ENCODE results near the gene TCF4. TPM values are rescaled to one million over a fixed set of nuclear protein-coding genes. Genes with fewer than 3 reads are reported as not detected.

Gene TCF4
- total RNA-seq, 1 experiment from 2014 or later: 143 TPM

GRCh38 chr18:55246278-55246677 lies 341.7 kb downstream of the TCF4 start:
- H3K36me3 ChIP-seq (ENCODE audit: insufficient read depth, low read length, poor library complexity, severe bottlenecking): peaks cover 23% of the 10 kb centered on the region
- H3K27me3 ChIP-seq (replicated peaks; ENCODE audit: insufficient read depth, low read depth, low read length, poor library complexity): no peaks in the 10 kb centered on the region
- BruUV-seq (replicated peaks): no TSS peak
- TF ChIP-seq EZH2 (IDR thresholded peaks at IDR 0.05; ENCODE audit: borderline replicate concordance, low read depth, low read length, poor library complexity, severe bottlenecking) (no peak), CTCF (conservative IDR thresholded peaks at IDR 0.05; ENCODE audit: low read depth, low read length) (no peak)
- H3K9me3 ChIP-seq (ENCODE audit: low read depth, low read length, poor library complexity, severe bottlenecking): no peaks in the 10 kb centered on the region
- POLR2A ChIA-PET (ENCODE audit: low non-redundant PET): interaction anchor here (0.7 kb wide), 1 partner anchor 53 kb away, joined by 4 read pairs; no protein-coding TSS in a partner anchor
- H3K4me3 ChIP-seq (ENCODE audit: low read depth, low read length, poor library complexity, severe bottlenecking): no peak overlapping the region
- CTCF ChIA-PET: interaction anchor here (2.6 kb wide), 1 partner anchor 11 kb away, joined by 8 read pairs; no protein-coding TSS in a partner anchor
- intact Hi-C loops (cut with micrococcal nuclease; ENCODE audit: unreplicated experiment): no loop called here
- H3K27ac ChIP-seq (ENCODE audit: low read depth, low read length, poor library complexity, severe bottlenecking): no peak overlapping the region
- peaks cover 32% of the 10 kb centered on the region for H3K4me1 ChIP-seq (ENCODE audit: insufficient read depth, low read length, poor library complexity, severe bottlenecking)
- DNase-seq (ENCODE audit: low spot score): no peak

- H3K36me3 ChIP-seq (ENCODE audit: insufficient read depth, low read length, poor library complexity, severe bottlenecking): peaks cover 30% of the 10 kb centered on the region
- peaks cover 30% of the 10 kb centered on the region for H3K4me1 ChIP-seq (ENCODE audit: insufficient read depth, low read length, poor library complexity, severe bottlenecking)
- intact Hi-C loops (cut with micrococcal nuclease; ENCODE audit: unreplicated experiment): no loop called here
- H3K27me3 ChIP-seq (replicated peaks; ENCODE audit: insufficient read depth, low read depth, low read length, poor library complexity): no peaks in the 10 kb centered on the region
- BruUV-seq (replicated peaks): no TSS peak
- H3K4me3 ChIP-seq (ENCODE audit: low read depth, low read length, poor library complexity, severe bottlenecking): no peak overlapping the region
- no peak overlapping the region for H3K27ac ChIP-seq (ENCODE audit: low read depth, low read length, poor library complexity, severe bottlenecking)
- POLR2A ChIA-PET (ENCODE audit: low non-redundant PET): no interaction called here
- no peaks in the 10 kb centered on the region for H3K9me3 ChIP-seq (ENCODE audit: low read depth, low read length, poor library complexity, severe bottlenecking)
- no peak for TF ChIP-seq EZH2 (IDR thresholded peaks at IDR 0.05; ENCODE audit: borderline replicate concordance, low read depth, low read length, poor library complexity, severe bottlenecking)
- no peak for TF ChIP-seq CTCF (conservative IDR thresholded peaks at IDR 0.05; ENCODE audit: low read depth, low read length)
- no peak for DNase-seq (ENCODE audit: low spot score)
- CTCF ChIA-PET: interaction anchor here (2.6 kb wide), 1 partner anchor 10 kb away, joined by 8 read pairs; no protein-coding TSS in a partner anchor
Observed at GRCh38 chr18:55245211-55245614, 342.8 kb downstream of the TCF4 start.

- H3K9me3 ChIP-seq (ENCODE audit: low read depth, low read length, poor library complexity, severe bottlenecking): no peaks in the 10 kb centered on the region
- H3K4me1 ChIP-seq (ENCODE audit: insufficient read depth, low read length, poor library complexity, severe bottlenecking): peaks cover 37% of the 10 kb centered on the region
- no peaks in the 10 kb centered on the region for H3K27me3 ChIP-seq (replicated peaks; ENCODE audit: insufficient read depth, low read depth, low read length, poor library complexity)
- intact Hi-C loops (cut with micrococcal nuclease; ENCODE audit: unreplicated experiment): no loop called here
- POLR2A ChIA-PET (ENCODE audit: low non-redundant PET): interaction anchor here (0.7 kb wide), 1 partner anchor 89 kb away, joined by 3 read pairs; no protein-coding TSS in a partner anchor
- TF ChIP-seq CTCF (conservative IDR thresholded peaks at IDR 0.05; ENCODE audit: low read depth, low read length) (no peak), EZH2 (IDR thresholded peaks at IDR 0.05; ENCODE audit: borderline replicate concordance, low read depth, low read length, poor library complexity, severe bottlenecking) (no peak)
- DNase-seq (ENCODE audit: low spot score): no peak
- CTCF ChIA-PET: interaction anchor here (2.6 kb wide), 1 partner anchor 10 kb away, joined by 8 read pairs; no protein-coding TSS in a partner anchor
- H3K4me3 ChIP-seq (ENCODE audit: low read depth, low read length, poor library complexity, severe bottlenecking): no peak overlapping the region
- H3K36me3 ChIP-seq (ENCODE audit: insufficient read depth, low read length, poor library complexity, severe bottlenecking): peaks cover 27% of the 10 kb centered on the region
- no TSS peak for BruUV-seq (replicated peaks)
- H3K27ac ChIP-seq (ENCODE audit: low read depth, low read length, poor library complexity, severe bottlenecking): no peak overlapping the region
Observed at GRCh38 chr18:55244546-55244945, 343.4 kb downstream of the TCF4 start.

Data from A673 (cell line).